ENCODE data around the gene ADAMTS16. TPM values are rescaled to one million over a fixed set of nuclear protein-coding genes. Genes with fewer than 3 reads are reported as not detected.

ADAMTS16 gene
- total and polyA plus RNA-seq, 11 donors: 0.05 to 4.7 (median 0.16) TPM; not detected in 8

DNA sequence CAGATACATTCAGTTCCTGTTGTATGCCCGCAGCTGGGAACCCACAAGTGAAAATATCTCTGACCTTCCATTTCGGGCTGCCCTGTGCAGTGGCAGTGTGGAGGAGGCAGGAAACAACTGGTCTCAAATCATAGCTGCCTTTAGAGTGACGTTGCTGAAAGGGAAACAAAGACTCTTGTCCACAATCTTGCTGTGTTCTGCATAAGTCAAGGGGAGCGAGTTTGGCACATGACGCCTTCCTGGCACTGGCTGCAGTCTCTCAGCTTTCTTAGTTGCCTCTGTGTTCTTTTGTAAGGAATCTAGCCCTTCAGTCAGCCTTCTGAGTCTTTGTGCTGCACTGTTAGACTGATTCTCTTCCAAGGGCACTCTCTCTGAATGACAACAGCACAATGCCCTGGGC is 24.0 kb downstream of the ADAMTS16 start:
- H3K4me1 ChIP-seq: no peaks in the 10 kb centered on the region
- intact Hi-C loops (cut with DNase I): no loop called here
- WGBS, 4 donors: 53 to 61% (median 59%) methylated on average over 5 of the region's 5 CpGs
- ATAC-seq (no peak), DNase-seq (no peak)
- no peak overlapping the region for H3K27ac ChIP-seq
- no peak for TF ChIP-seq POLR2A (IDR thresholded peaks at IDR 0.05)
- TF ChIP-seq, protein P1, sequence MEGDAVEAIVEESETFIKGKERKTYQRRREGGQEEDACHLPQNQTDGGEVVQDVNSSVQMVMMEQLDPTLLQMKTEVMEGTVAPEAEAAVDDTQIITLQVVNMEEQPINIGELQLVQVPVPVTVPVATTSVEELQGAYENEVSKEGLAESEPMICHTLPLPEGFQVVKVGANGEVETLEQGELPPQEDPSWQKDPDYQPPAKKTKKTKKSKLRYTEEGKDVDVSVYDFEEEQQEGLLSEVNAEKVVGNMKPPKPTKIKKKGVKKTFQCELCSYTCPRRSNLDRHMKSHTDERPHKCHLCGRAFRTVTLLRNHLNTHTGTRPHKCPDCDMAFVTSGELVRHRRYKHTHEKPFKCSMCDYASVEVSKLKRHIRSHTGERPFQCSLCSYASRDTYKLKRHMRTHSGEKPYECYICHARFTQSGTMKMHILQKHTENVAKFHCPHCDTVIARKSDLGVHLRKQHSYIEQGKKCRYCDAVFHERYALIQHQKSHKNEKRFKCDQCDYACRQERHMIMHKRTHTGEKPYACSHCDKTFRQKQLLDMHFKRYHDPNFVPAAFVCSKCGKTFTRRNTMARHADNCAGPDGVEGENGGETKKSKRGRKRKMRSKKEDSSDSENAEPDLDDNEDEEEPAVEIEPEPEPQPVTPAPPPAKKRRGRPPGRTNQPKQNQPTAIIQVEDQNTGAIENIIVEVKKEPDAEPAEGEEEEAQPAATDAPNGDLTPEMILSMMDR (IDR thresholded peaks at IDR 0.05): no peak
- H3K27me3 ChIP-seq: no peaks in the 10 kb centered on the region
- no peaks in the 10 kb centered on the region for H3K9me3 ChIP-seq
- no peak overlapping the region for H3K4me3 ChIP-seq
- no peaks in the 10 kb centered on the region for H3K36me3 ChIP-seq

DNA sequence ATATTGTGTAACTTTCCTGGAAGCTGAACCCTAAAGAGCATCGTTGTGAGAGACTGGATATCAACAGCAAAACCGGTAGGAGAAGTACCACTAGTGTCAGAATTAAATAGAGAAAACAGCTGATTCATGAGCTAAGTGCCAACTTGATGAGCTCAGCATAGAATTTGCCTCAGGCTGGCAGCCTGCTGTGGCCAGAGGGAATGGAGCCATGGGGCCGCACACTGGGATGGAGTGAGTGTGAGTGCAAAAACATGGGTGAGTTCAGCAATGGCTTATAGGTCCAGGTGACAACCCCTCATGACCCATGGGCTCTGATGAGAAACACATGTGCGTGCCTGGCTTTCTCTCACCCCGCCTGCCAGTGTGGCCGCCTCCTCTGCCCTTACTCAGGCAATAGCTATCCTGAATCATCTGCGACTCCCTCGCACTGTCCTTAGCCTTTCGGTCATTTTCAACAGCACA is 25.4 kb downstream of the ADAMTS16 start:
- DNase-seq: no peak
- H3K9me3 ChIP-seq: no peaks in the 10 kb centered on the region
- no peaks in the 10 kb centered on the region for H3K4me1 ChIP-seq
- TF ChIP-seq, protein P1 (IDR thresholded peaks at IDR 0.05): no peak
- TF ChIP-seq POLR2A (IDR thresholded peaks at IDR 0.05): no peak
- intact Hi-C loops (cut with DNase I): no loop called here
- no peaks in the 10 kb centered on the region for H3K27me3 ChIP-seq
- no peak for ATAC-seq
- no peak overlapping the region for H3K4me3 ChIP-seq
- 81 to 91% (median 86%) methylated on average over 9 of the region's 9 CpGs for WGBS, 4 donors
- no peak overlapping the region for H3K27ac ChIP-seq
- no peaks in the 10 kb centered on the region for H3K36me3 ChIP-seq

GRCh38 chr5:5169466-5169865 is 29.3 kb downstream of the ADAMTS16 start:
- ATAC-seq (no peak), DNase-seq (no peak)
- Histone ChIP-seq H3K4me3 (no peak overlapping the region), H3K27ac (no peak overlapping the region), H3K27me3 (peaks cover 0 to 3% (median 0%) of the 10 kb centered on the region in 9 donors), H3K4me1 (no peaks in the 10 kb centered on the region), H3K36me3 (no peaks in the 10 kb centered on the region), H3K9me3 (no peaks in the 10 kb centered on the region)
- intact Hi-C loops (cut with DNase I): no loop called here
- 78 to 87% (median 85%) methylated on average over 8 of the region's 8 CpGs for WGBS, 4 donors
- no peak for TF ChIP-seq POLR2A (IDR thresholded peaks at IDR 0.05)
- TF ChIP-seq, protein P1 (IDR thresholded peaks at IDR 0.05): no peak

DNA sequence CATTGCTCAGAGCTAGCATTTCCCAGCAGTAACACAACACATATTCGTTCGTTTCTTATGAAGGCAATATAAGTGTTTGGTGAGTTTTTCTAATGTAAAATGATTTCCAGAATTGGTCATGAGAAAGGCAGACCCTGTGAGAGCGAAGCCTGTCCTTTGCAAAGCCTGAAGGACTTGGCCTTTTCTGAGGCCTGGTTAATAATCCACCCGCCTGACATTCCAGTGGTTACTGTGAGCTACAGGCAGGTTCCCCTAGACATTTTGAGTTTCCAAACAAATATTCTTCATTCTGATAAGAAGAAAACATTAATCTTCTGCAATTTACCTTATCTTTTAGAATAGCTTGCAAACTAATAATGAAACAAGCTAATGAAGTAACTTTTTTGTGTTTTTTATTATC is 38.0 kb downstream of the ADAMTS16 start:
- no peaks in the 10 kb centered on the region for H3K9me3 ChIP-seq
- ATAC-seq: no peak
- H3K4me3 ChIP-seq: no peak overlapping the region
- TF ChIP-seq, protein P1 (IDR thresholded peaks at IDR 0.05): no peak
- TF ChIP-seq POLR2A (IDR thresholded peaks at IDR 0.05): no peak
- WGBS, 4 donors: 77 to 85% (median 80%) methylated on average over 4 of the region's 4 CpGs
- H3K27ac ChIP-seq: no peak overlapping the region
- H3K27me3 ChIP-seq: peaks cover 0 to 24% (median 0%) of the 10 kb centered on the region in 9 donors
- intact Hi-C loops (cut with DNase I): no loop called here
- no peaks in the 10 kb centered on the region for H3K36me3 ChIP-seq
- DNase-seq: no peak
- H3K4me1 ChIP-seq: no peaks in the 10 kb centered on the region
